Brain microvascular endothelial cell (primary cell): Measurements from ENCODE around the gene ABLIM2.

ENCODE experiments used
- DNase-seq: peaks from one replicate; pipeline ENCODE4 v3.0.0-alpha.2; 2020
- H3K27ac ChIP-seq: fragments of 250-450 bp; sonication (Bioruptor Pico); 2 replicates; pipeline ENCODE4 v1.5.1; 2020; ENCODE audit warnings: mild to moderate bottlenecking, moderate library complexity
- H3K27me3 ChIP-seq: fragments of 250-450 bp; sonication (Bioruptor Pico); replicated peaks from 2 replicates; pipeline ENCODE4 v1.5.1; 2020; ENCODE audit warnings: mild to moderate bottlenecking
- H3K36me3 ChIP-seq: fragments of 250-450 bp; sonication (Bioruptor Pico); replicated peaks from 2 replicates; pipeline ENCODE4 v1.5.1; 2020; ENCODE audit warnings: mild to moderate bottlenecking
- H3K4me3 ChIP-seq: 2 replicates; pipeline ENCODE4 v1.5.1; 2011; ENCODE audit warnings: low read depth, mild to moderate bottlenecking, control low read depth, low read length, moderate library complexity
- CTCF ChIP-seq: IDR thresholded peaks from 2 replicates; pipeline ENCODE4 v1.5.1; 2011; ENCODE audit warnings: low read depth, mild to moderate bottlenecking, moderate library complexity, low read length, control low read depth, inconsistent platforms; ENCODE audit errors: missing control alignments
- in situ Hi-C: cut with HindIII; loops from 2 replicates; pipeline ENCODE4 v1.10.0; 2017; ENCODE audit warnings: low sequenced_read_pairs, low pct_ligation_motif_present

The ABLIM2 gene

GRCh38 chr4:8084712-8085490 lies 73.7 kb downstream of the ABLIM2 start:
- Histone ChIP-seq H3K27me3 (peaks cover 3% of the 10 kb centered on the region), H3K27ac (no peak overlapping the region), H3K36me3 (no peaks in the 10 kb centered on the region), H3K4me3 (no peak overlapping the region)
- in situ Hi-C loops, result no loop called here
- TF ChIP-seq CTCF, result no peak
- no peak for DNase-seq

GRCh38 chr4:8084031-8084660 lies 74.5 kb downstream of the ABLIM2 start:
- in situ Hi-C loops, result no loop called here
- no peak for DNase-seq
- no peak for TF ChIP-seq CTCF

GRCh38 chr4:8083086-8083825 lies 75.4 kb downstream of the ABLIM2 start:
- Histone ChIP-seq H3K36me3 (no peaks in the 10 kb centered on the region), H3K4me3 (no peak overlapping the region), H3K27ac (no peak overlapping the region), H3K27me3 (peaks cover 7% of the 10 kb centered on the region)
- no peak for TF ChIP-seq CTCF
- in situ Hi-C loops, result no loop called here
- no peak for DNase-seq

More at GRCh38 chr4:8084031-8084660, 74.5 kb downstream of the ABLIM2 start:
- Histone ChIP-seq H3K27me3 (peaks cover 5% of the 10 kb centered on the region), H3K36me3 (no peaks in the 10 kb centered on the region), H3K27ac (no peak overlapping the region), H3K4me3 (no peak overlapping the region)

- Histone ChIP-seq H3K27me3 (peaks cover 7% of the 10 kb centered on the region), H3K36me3 (no peaks in the 10 kb centered on the region), H3K4me3 (no peak overlapping the region), H3K27ac (no peak overlapping the region)
- DNase-seq, result no peak
- in situ Hi-C loops, result no loop called here
- TF ChIP-seq CTCF, result no peak
Measured at GRCh38 chr4:8082517-8083055, 76.0 kb downstream of the ABLIM2 start.

GRCh38 chr4:8081621-8082516 lies 76.7 kb downstream of the ABLIM2 start:
- Histone ChIP-seq H3K36me3 (no peaks in the 10 kb centered on the region), H3K4me3 (no peak overlapping the region), H3K27ac (no peak overlapping the region), H3K27me3 (peaks cover 6% of the 10 kb centered on the region)
- TF ChIP-seq CTCF, result no peak
- DNase-seq, result no peak
- in situ Hi-C loops, result no loop called here
